Smooth muscle cell (in vitro differentiated cells): ENCODE measurements around the gene CDH23. TPM values are rescaled to one million over a fixed set of nuclear protein-coding genes. Genes with fewer than 3 reads are reported as not detected.

Experiments
- DNase-seq: peaks from one replicate; lab custom pipeline; 2025; ENCODE audit not compliant: unreplicated experiment; lab: John Stamatoyannopoulos, UW
- H2AFZ ChIP-seq: fragments of 200-600 bp; sonication (generic); 2 replicates; pipeline ENCODE4 v1.6.0; 2016; ENCODE audit warnings: antibody characterized with exemption, low read depth, mild to moderate bottlenecking
- H3F3A ChIP-seq: fragments of 200-600 bp; sonication (generic); 2 replicates; pipeline ENCODE4 v1.6.0; 2017; ENCODE audit warnings: antibody characterized with exemption, low read depth
- H3K27ac ChIP-seq: fragments of 200-600 bp; sonication (generic); 2 replicates; pipeline ENCODE4 v1.5.1; 2016; ENCODE audit warnings: low read depth, mild to moderate bottlenecking
- H3K27me3 ChIP-seq: fragments of 200-600 bp; sonication (generic); 2 replicates; pipeline ENCODE4 v1.6.1; 2016; ENCODE audit warnings: low read depth, mild to moderate bottlenecking
- H3K36me3 ChIP-seq: fragments of 200-600 bp; sonication (generic); 2 replicates; pipeline ENCODE4 v1.5.1; 2016; ENCODE audit warnings: low read depth
- H3K4me1 ChIP-seq: fragments of 200-600 bp; sonication (generic); 2 replicates; pipeline ENCODE4 v1.5.1; 2016; ENCODE audit warnings: low read depth
- H3K4me2 ChIP-seq: fragments of 200-600 bp; sonication (generic); 2 replicates; pipeline ENCODE4 v1.6.0; 2016; ENCODE audit warnings: mild to moderate bottlenecking
- H3K4me3 ChIP-seq: fragments of 200-600 bp; sonication (generic); 2 replicates; pipeline ENCODE4 v1.5.1; 2016; ENCODE audit warnings: mild to moderate bottlenecking
- H3K79me2 ChIP-seq: fragments of 200-600 bp; sonication (generic); 2 replicates; pipeline ENCODE4 v1.6.0; 2016; ENCODE audit warnings: low read depth, mild to moderate bottlenecking
- H3K9ac ChIP-seq: fragments of 200-600 bp; sonication (generic); 2 replicates; pipeline ENCODE4 v1.6.0; 2016; ENCODE audit warnings: low read depth
- H3K9me3 ChIP-seq: fragments of 200-600 bp; sonication (generic); replicated peaks from 2 replicates; pipeline ENCODE4 v1.5.1; 2016; ENCODE audit warnings: low read depth
- H4K20me1 ChIP-seq: fragments of 200-600 bp; sonication (generic); 2 replicates; pipeline ENCODE4 v1.6.0; 2016; ENCODE audit warnings: low read depth
- WGBS: methylation state at CpG from one replicate; pipeline ENCODE4 v1.1.7; 2016; ENCODE audit warnings: low lambda C conversion rate; 5-methylcytosine and 5-hydroxymethylcytosine counted together
- polyA plus RNA-seq: library from polyadenylated mRNA; unstranded; fragments of >200 nt; fragmentation: Nextera tagmentation; extraction: Ambion mirVana; gene quantifications from 2 replicates; pipeline ENCODE4 v1.2.1, GENCODE V29; 2016
- total RNA-seq: library from RNA; depleted of rRNA; stranded (reverse); fragments of >200 nt; gene quantifications from 2 replicates; pipeline ENCODE4 v1.2.3, GENCODE V29; 2014
- TF ChIP-seq, protein P1 (sequence below): fragments of 200-600 bp; sonication (generic); IDR thresholded peaks from 2 replicates; pipeline ENCODE4 v1.5.1; 2017; ENCODE audit warnings: borderline replicate concordance, mild to moderate bottlenecking, antibody characterized with exemption; ENCODE audit not compliant: insufficient read depth, poor library complexity, severe bottlenecking

CDH23 gene
- total and polyA plus RNA-seq, 2 experiments from 2014 or later, result 0.99 to 2.5 TPM

DNA sequence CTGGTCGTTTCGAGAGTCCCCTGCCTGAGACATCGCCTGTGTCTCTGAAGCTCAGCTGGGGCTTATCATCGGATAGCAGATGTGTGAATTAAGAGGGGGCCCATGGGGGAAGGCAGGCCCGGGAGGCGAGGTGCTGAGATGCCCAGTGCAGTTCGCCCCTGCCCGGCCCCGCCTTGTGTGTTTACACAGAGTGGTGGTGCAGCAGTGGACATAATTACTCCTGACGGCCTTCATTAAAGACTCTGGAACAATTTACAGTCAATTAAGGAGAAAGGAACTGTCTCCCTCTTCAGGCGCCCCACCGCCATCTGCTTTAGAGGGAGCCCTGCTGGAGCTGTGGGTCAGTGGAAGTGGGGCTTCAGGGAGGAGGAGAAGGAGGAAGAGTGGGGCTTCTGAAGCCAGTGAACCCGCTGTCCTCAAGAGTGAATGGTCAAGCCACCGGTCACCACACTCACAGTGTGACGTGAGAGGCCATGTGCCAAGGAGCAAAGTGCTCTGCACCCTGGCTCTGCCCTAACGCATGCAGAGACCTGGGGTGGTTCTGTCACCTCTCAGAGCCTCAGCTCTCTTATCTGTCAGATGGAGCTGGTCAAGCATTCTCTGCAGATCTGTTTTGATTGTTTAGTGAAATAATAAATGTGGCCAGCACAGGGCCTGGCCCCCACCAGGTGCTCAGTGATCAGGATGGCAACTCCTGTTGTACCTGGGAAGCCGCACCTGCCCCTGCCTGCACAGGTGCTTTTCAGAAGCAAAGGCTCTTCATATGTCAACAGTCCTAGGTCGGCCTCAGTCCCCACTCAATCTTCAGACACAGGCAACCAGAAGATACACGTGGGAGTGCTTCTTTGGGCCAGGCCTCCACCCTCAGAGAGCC is 65.6 kb downstream of the CDH23 start:
- Histone ChIP-seq H3K4me3 (no peak overlapping the region), H3K79me2 (no peaks in the 10 kb centered on the region), H3K27ac (no peak overlapping the region), H3K4me1 (no peaks in the 10 kb centered on the region), H3F3A (no peaks in the 10 kb centered on the region), H3K36me3 (no peaks in the 10 kb centered on the region), H3K4me2 (no peak overlapping the region), H3K27me3 (peaks cover 22% of the 10 kb centered on the region), H3K9ac (no peak overlapping the region), H3K9me3 (no peaks in the 10 kb centered on the region), H2AFZ (no peak overlapping the region), H4K20me1 (no peaks in the 10 kb centered on the region)
- DNase-seq, result no peak
- TF ChIP-seq, protein P1, sequence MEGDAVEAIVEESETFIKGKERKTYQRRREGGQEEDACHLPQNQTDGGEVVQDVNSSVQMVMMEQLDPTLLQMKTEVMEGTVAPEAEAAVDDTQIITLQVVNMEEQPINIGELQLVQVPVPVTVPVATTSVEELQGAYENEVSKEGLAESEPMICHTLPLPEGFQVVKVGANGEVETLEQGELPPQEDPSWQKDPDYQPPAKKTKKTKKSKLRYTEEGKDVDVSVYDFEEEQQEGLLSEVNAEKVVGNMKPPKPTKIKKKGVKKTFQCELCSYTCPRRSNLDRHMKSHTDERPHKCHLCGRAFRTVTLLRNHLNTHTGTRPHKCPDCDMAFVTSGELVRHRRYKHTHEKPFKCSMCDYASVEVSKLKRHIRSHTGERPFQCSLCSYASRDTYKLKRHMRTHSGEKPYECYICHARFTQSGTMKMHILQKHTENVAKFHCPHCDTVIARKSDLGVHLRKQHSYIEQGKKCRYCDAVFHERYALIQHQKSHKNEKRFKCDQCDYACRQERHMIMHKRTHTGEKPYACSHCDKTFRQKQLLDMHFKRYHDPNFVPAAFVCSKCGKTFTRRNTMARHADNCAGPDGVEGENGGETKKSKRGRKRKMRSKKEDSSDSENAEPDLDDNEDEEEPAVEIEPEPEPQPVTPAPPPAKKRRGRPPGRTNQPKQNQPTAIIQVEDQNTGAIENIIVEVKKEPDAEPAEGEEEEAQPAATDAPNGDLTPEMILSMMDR, result no peak
- 85% methylated on average over 19 of the region's 19 CpGs for WGBS

- no peak for DNase-seq
- peaks cover 14% of the 10 kb centered on the region for H3K27me3 ChIP-seq
- no peaks in the 10 kb centered on the region for H3K36me3 ChIP-seq
- H3K4me1 ChIP-seq, result no peaks in the 10 kb centered on the region
- WGBS, result 98% methylated on average over 7 of the region's 7 CpGs
- H3K9me3 ChIP-seq, result no peaks in the 10 kb centered on the region
- no peak overlapping the region for H3K27ac ChIP-seq
- no peak overlapping the region for H3K9ac ChIP-seq
- H3K4me3 ChIP-seq, result no peak overlapping the region
- TF ChIP-seq, protein P1, result no peak
- no peak overlapping the region for H2AFZ ChIP-seq
- no peaks in the 10 kb centered on the region for H3F3A ChIP-seq
- no peaks in the 10 kb centered on the region for H3K79me2 ChIP-seq
- H3K4me2 ChIP-seq, result no peak overlapping the region
- H4K20me1 ChIP-seq, result no peaks in the 10 kb centered on the region
These were observed 66.4 kb downstream of the CDH23 start for GRCh38 chr10:71463111-71463510.

DNA sequence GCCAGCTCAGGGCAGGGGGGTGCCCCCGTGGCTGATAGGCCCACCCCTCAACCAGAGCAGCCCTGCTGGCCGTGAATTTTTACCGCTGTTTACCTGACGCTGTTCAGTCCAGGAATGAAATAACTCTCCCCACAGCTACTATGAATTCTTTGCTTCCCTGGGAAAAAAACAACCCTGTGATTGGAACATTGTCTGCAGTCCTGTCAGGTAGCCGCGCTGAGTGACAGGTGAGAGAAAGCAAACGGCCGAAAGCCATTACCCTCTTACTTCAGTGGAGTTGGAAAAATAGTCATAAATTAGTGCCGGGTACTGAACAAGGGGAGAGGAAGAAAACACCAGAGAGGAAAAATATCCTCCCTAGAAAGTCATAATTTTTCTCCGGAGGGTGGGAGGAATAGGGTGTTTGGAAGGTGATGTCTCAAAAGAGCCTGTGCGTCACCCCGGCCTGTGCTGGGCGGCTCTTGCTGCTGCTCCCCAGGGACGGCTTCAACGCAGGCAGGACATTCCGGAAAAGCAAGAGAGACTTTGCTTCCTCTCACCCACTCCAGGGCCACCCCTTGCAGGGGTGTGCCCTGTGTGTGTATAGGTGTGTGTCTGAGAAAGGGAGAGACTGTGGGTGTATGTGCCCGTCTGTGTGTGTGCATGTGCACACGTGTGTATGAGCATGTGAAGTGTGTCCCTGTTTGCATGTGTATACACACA is 69.0 kb downstream of the CDH23 start:
- no peak overlapping the region for H3K4me2 ChIP-seq
- H3K27me3 ChIP-seq, result peaks cover 17% of the 10 kb centered on the region
- H3K4me1 ChIP-seq, result no peaks in the 10 kb centered on the region
- H3K36me3 ChIP-seq, result no peaks in the 10 kb centered on the region
- H3K27ac ChIP-seq, result no peak overlapping the region
- H3K9me3 ChIP-seq, result no peaks in the 10 kb centered on the region
- H2AFZ ChIP-seq, result no peak overlapping the region
- DNase-seq, result no peak
- H3K9ac ChIP-seq, result no peak overlapping the region
- no peaks in the 10 kb centered on the region for H4K20me1 ChIP-seq
- H3K4me3 ChIP-seq, result no peak overlapping the region
- no peaks in the 10 kb centered on the region for H3K79me2 ChIP-seq
- WGBS, result 85% methylated on average over 18 of the region's 18 CpGs
- H3F3A ChIP-seq, result no peaks in the 10 kb centered on the region
- TF ChIP-seq, protein P1, result no peak
